Activated T-helper 17 cell treated with anti-CD3 and anti-CD28 coated beads, Interleukin-2, amount 50 U/mL, for 72 hours (primary cell): ENCODE data around the gene CMC4. TPM values are rescaled to one million over a fixed set of nuclear protein-coding genes. Genes with fewer than 3 reads are reported as not detected.

Experiments used
- ATAC-seq: fragments of 150-1000 bp; cut with Tn5 transposase; replicated peaks from 2 replicates; pipeline ENCODE4 v1.10.0; 2021; ENCODE audit warnings: mild to moderate bottlenecking, moderate library complexity
- H3K27ac Mint-ChIP-seq: one replicate; pipeline ENCODE4 v1.8.0; 2022; ENCODE audit warnings: mixed read lengths
- H3K27me3 Mint-ChIP-seq: one replicate; pipeline ENCODE4 v1.8.0; 2022; ENCODE audit warnings: mixed read lengths
- H3K36me3 Mint-ChIP-seq: one replicate; pipeline ENCODE4 v1.8.0; 2022; ENCODE audit warnings: low read depth, mild to moderate bottlenecking, mixed read lengths
- H3K4me1 Mint-ChIP-seq: one replicate; pipeline ENCODE4 v1.8.0; 2022; ENCODE audit warnings: mixed read lengths
- H3K4me3 Mint-ChIP-seq: one replicate; pipeline ENCODE4 v1.8.0; 2022; ENCODE audit warnings: mild to moderate bottlenecking, mixed read lengths
- H3K9me3 Mint-ChIP-seq: one replicate; pipeline ENCODE4 v1.8.0; 2022; ENCODE audit warnings: mixed read lengths
- total RNA-seq, 2 donors: library from RNA; stranded (reverse); gene quantifications; one replicate each; pipeline ENCODE4 v1.2.3, GENCODE V29; 2022

Gene CMC4, protein sequence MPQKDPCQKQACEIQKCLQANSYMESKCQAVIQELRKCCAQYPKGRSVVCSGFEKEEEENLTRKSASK
- total RNA-seq, result 1 to 10 TPM; 3.2 to 7.1 TPM

DNA sequence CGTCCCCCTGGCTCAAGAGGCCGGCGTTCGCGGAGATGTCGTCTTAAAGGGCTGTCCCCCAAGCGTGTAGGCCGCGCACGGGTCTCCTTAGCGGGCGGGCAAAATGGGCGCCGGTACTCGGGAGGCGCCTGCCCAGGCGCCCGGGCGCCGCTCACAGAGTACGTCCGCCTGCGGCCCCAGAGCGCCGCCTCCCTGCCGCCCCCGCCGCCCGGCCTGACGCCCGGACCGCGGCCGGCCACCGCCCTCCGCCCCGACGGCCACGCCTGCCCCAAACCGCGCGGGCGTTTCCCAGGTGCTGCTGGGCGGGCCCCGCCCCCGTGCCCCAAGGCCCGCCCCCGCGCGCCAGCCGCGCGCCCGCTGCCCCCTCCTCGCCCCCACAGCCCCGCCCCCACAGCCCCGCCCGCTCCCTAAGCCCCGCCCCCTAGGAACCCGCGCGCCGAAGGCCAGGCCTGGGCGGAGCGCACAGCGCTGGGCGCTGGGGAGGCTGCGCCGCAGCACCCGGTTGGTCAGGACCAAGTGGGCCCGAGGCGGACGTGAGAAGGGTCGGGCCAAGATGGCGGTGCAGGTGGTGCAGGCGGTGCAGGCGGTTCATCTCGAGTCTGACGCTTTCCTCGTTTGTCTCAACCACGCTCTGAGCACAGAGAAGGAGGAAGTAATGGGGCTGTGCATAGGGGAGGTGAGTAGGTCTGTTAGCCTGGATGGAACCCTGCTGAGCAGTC, at the start of gene CMC4, which contains the start of the genes BRCC3 and MTCP1:
Gene CMC4 (minus strand): TSS at position 162 of the 719 bp plus-strand sequence. CDS start 7,113 bp downstream, outside the sequence.
Gene BRCC3 (plus strand): TSS at position 534 of the 719 bp plus-strand sequence. CDS start 20 bp downstream, at position 554.
Gene MTCP1 (minus strand): TSS at position 162 of the 719 bp plus-strand sequence. CDS start 5,126 bp downstream, outside the sequence.
- H3K36me3 Mint-ChIP-seq, result peaks cover 40% of the 10 kb centered on the region
- ATAC-seq, result peak; percentile 95
- H3K4me1 Mint-ChIP-seq, result peaks cover 35% of the 10 kb centered on the region
- no peaks in the 10 kb centered on the region for H3K9me3 Mint-ChIP-seq
- H3K27me3 Mint-ChIP-seq, result no peaks in the 10 kb centered on the region
- H3K4me3 Mint-ChIP-seq, result peak within 1 kb of the TSS; percentile 91
- H3K27ac Mint-ChIP-seq, result peak within 1 kb of the TSS; percentile 87

DNA sequence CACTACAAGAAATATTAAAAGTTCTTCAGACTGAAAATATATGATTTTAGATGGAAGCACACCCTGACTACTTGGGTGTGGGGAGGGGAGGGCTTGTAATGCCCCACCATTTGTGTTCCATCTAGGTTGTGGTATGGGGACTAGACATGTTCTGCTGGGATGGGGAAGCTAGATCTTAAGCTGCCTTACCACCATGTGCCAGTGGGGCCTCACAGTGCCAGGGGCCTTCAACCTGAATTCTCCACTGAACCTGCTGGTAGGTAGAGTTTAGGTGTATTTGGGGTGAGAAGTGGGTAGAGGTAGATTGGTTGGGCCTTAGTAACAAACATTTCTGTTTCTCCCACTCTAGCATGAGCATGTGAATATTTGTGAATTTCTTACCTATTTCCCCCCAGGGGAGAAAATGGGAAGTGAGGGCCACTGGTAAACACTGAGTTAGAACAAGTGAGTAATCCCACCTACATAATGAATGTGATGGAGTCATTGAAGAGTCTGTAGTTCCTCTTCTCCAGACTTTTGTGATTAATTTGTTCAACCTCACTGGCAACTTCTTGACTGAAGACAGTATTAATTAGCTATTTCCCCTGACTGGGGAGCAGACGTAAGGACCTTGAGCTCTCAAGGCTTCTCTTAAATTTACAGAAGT, 44.4 kb upstream of the CMC4 start:
- Mint-ChIP-seq H3K4me3 (no peak overlapping the region), H3K27ac (no peak overlapping the region), H3K27me3 (no peaks in the 10 kb centered on the region), H3K9me3 (no peaks in the 10 kb centered on the region), H3K4me1 (no peaks in the 10 kb centered on the region), H3K36me3 (peaks cover 65% of the 10 kb centered on the region)
- ATAC-seq, result no peak

DNA sequence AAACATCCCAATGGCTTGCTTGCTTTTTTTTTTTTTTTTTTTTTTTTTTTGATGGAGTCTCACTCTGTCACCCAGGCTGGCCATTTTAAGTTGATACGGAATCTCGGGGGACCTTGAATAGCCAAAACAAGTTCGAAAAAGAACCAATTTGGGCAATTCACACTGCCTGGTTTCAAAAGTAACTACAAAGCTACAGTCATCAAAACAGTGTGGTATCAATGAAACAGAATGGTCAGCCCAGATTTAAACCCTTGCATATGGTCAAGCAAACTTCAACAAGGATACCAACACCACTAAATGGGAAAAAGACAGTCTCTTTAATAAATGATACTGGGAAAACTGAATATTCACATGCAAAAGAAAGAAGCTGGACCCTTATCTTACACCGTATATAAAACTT, 42.2 kb upstream of the CMC4 start:
- no peaks in the 10 kb centered on the region for H3K27me3 Mint-ChIP-seq
- H3K36me3 Mint-ChIP-seq, result peaks cover 60% of the 10 kb centered on the region
- no peak overlapping the region for H3K27ac Mint-ChIP-seq
- H3K4me3 Mint-ChIP-seq, result no peak overlapping the region
- ATAC-seq, result no peak
- H3K9me3 Mint-ChIP-seq, result no peaks in the 10 kb centered on the region
- peaks cover 8% of the 10 kb centered on the region for H3K4me1 Mint-ChIP-seq

DNA sequence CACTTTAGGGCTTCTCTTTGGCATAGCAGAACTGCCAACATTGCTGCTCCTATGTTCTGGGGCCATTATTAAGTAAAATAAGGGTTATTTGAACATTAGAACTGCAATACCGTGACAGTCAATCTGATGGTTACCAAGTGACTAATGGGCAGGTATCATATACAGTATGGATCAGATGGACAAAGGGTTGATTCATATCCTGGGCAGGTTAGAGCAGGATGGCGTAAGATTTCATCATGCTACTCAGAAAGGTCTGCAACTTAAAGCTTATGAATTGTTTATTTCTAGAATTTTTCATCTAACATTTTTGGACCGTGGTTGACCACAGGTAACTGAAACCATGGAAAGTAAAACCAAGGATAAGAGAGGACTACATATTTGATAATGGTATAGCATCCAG, 41.2 kb upstream of the CMC4 start:
- peaks cover 8% of the 10 kb centered on the region for H3K4me1 Mint-ChIP-seq
- ATAC-seq, result no peak
- H3K36me3 Mint-ChIP-seq, result peaks cover 66% of the 10 kb centered on the region
- no peaks in the 10 kb centered on the region for H3K9me3 Mint-ChIP-seq
- H3K4me3 Mint-ChIP-seq, result no peak overlapping the region
- no peak overlapping the region for H3K27ac Mint-ChIP-seq
- H3K27me3 Mint-ChIP-seq, result no peaks in the 10 kb centered on the region

DNA sequence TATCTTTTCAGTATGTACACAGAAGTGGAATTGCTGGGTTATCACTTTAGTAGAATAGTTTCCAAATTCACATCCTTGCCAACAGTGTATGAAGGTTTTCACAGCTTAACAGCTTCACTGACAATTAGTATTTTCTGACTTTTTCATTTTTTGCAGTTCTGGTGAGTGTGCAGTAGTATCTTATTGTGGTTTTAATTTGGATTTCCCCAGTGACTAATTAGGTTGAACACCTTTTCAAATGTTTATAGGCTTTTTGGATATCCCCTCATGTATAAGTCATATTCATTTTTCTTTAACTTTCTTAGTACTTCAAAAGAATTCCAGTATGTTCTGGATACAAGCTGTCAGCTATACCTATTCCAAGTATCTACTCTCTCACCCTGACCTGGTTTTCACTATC, 37.5 kb upstream of the CMC4 start:
- H3K27ac Mint-ChIP-seq, result peak overlapping the region; percentile 41
- ATAC-seq, result peak; percentile 92

DNA sequence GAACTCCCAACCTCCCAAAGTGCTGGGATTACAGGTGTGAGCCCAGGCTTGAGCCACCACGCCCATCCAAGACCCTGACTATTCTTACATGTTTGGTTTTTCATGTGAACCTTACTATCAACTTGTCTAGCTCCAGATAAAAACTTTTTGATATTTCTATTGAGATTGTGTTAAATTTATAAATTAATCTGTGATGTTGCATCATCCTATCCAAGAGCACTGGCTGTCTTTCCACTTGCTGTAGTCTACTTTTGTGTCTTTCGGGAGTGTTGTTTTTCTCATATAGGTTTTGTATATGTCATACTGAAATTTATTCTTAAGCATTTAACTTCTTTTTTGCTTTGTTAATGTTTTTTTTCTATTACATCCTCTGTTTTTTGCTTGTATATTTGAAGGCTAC, 35.0 kb upstream of the CMC4 start:
- Mint-ChIP-seq H3K4me1 (peaks cover 8% of the 10 kb centered on the region), H3K27me3 (no peaks in the 10 kb centered on the region), H3K4me3 (no peak overlapping the region), H3K9me3 (no peaks in the 10 kb centered on the region), H3K27ac (no peak overlapping the region), H3K36me3 (peaks cover 64% of the 10 kb centered on the region)
- ATAC-seq, result no peak

More for the DNA sequence above, 37.5 kb upstream of the CMC4 start:
- Mint-ChIP-seq H3K36me3 (peaks cover 64% of the 10 kb centered on the region), H3K9me3 (no peaks in the 10 kb centered on the region), H3K27me3 (no peaks in the 10 kb centered on the region), H3K4me1 (peaks cover 8% of the 10 kb centered on the region), H3K4me3 (peak overlapping the region; percentile 11)

DNA sequence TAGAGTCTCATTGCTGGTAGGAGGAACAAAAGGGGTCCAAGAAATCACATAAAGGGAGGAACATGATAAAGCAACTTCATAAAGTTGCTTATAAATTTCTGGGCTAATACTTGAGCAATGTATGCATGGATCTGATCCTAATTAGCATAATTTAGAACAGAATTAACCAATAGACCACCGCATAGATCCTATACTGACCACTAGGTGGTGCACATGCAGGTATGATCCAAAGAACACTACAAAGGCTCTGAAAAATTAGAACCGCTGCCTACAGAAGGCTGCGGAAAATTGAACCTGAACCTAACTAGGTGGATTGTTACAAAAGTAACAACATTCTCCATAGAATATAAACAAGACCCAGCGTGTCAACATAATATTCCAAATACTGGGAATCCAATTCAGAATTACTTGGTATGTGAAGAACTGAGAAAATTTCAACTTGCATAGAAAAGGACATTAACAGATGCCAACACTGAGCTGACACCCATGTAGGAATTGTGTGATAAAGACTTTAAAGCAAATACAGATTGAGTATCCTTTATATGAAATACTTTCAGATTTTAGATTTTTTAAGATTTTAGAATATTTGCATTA, 23.6 kb upstream of the CMC4 start:
- Mint-ChIP-seq H3K27ac (no peak overlapping the region), H3K9me3 (no peaks in the 10 kb centered on the region), H3K36me3 (peaks cover 69% of the 10 kb centered on the region), H3K4me3 (no peak overlapping the region), H3K27me3 (no peaks in the 10 kb centered on the region), H3K4me1 (no peaks in the 10 kb centered on the region)
- peak; percentile 60 for ATAC-seq

DNA sequence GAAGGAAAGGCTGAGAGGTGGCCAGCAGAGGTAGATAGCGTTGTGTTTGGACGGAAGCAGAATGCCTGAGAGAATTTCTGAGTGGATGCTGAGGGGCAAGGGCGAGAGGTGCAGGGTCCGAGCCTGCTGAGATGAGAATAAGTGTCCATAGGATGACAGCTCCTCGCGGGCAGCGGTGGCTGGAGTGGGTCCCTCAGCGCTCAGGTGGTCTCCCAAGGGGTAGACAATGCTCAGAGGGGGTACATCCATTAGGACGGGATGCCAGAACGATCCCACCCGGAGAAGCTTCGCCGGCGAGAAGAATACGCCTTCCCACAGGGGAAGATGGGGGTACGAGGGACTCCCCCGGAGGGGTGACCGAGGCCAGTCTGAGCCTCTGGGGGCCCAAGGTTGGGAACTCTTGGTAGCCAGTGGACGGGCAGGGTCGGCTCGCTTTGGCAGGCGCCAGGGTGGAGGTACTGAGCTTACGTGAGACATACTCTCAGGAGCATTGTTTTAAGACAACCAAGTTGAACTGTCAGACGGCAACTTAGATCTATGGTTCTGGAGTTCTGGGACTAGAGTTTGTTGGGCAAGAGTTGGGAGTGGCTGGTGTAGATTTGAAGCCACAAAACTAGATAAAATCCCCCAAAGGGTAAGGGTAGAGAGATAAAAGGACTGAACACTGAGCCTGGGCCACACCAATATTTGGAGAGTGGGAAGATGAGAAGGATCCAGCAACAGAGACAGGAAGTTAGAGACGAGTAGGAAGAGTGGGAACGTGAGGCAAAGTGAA, 16.2 kb upstream of the CMC4 start:
- ATAC-seq, result no peak
- Mint-ChIP-seq H3K9me3 (no peaks in the 10 kb centered on the region), H3K4me1 (no peaks in the 10 kb centered on the region), H3K4me3 (no peak overlapping the region), H3K27ac (no peak overlapping the region), H3K27me3 (no peaks in the 10 kb centered on the region), H3K36me3 (peaks cover 55% of the 10 kb centered on the region)

DNA sequence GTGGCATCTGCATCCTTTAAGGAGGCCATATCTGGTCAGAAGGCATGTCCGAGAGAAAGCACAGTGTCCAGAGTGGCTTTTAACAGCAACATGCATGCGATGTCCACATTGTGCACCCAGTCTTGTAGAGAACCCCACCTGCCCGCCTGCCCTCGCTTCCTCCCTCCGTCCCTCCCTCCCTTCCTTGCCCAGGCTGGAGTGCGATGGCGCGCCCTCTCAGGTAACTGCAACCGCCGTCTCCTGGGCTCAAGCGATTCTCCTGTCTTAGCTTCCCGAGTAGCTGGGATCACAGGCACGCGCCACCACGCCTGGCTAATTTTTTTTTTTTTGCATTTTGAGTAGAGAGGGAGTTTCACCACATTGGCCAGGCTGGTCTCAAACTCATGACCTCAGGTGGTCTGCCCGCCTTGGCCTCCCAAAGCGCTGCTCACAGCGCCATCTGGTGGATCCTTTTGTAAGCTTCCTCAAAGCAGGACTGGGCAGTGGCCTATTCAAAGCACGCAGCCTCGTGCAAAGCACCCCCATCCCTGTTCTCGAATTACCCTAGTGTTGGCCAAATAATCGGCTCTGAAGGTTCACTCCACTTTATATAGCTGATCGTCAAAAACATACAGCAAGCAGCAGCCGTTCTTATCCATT, 15.4 kb upstream of the CMC4 start:
- H3K36me3 Mint-ChIP-seq, result peaks cover 57% of the 10 kb centered on the region
- ATAC-seq, result peak; percentile 37
- H3K9me3 Mint-ChIP-seq, result no peaks in the 10 kb centered on the region
- no peaks in the 10 kb centered on the region for H3K27me3 Mint-ChIP-seq
- no peak overlapping the region for H3K4me3 Mint-ChIP-seq
- H3K4me1 Mint-ChIP-seq, result no peaks in the 10 kb centered on the region
- H3K27ac Mint-ChIP-seq, result no peak overlapping the region

DNA sequence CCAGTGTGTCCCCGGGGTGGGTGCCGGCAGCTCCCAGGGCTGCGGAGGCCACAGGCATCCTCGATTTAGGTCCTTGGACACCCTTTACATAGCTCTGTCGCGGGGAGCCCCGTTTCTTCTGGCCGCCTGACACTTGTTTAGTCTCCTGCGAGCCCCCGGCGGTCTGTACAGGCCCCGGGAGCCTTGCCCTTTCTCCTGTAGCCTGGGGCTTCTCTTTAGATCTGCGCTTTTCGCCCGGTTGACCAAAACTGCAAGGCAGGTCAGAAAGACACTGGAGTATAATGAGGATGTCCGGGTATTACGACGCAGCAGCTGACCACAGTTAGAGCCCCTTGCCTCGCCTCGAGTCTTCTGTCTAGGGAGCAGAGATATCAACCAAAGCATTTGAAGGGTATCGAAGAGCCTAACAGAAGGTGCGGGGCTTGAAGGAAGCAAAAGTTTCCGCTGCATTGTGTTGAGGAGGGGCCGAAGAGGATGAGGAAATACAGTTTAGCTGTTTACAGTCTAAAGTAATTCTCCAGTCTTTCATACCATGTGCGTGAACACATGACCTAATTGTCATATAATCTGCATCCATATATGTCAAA, 851 bp upstream of the CMC4 start:
- Mint-ChIP-seq H3K27ac (peak overlapping the region; percentile 87), H3K4me1 (peaks cover 35% of the 10 kb centered on the region), H3K9me3 (no peaks in the 10 kb centered on the region), H3K27me3 (no peaks in the 10 kb centered on the region), H3K4me3 (peak overlapping the region; percentile 91), H3K36me3 (peaks cover 47% of the 10 kb centered on the region)
- no peak for ATAC-seq

DNA sequence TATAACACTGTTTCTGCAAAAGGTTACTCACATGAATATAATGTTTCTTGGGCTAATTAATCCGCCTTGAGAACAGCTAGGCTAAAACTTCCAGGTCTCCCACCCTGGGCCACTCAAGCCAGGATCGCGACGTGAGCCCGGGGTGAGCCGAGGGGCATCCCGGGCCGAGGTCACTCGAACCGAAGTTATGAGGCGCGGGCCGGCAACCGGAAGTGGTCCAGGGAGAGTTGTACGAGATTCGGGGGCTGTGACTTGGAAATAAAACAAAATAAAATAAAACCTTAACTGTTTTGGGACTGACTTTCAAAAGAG, 317 bp downstream of the CMC4 start:
- peak; percentile 9 for ATAC-seq
- peaks cover 35% of the 10 kb centered on the region for H3K36me3 Mint-ChIP-seq
- H3K27ac Mint-ChIP-seq, result peak overlapping the region; percentile 82
- no peaks in the 10 kb centered on the region for H3K27me3 Mint-ChIP-seq
- no peaks in the 10 kb centered on the region for H3K9me3 Mint-ChIP-seq
- H3K4me1 Mint-ChIP-seq, result peaks cover 33% of the 10 kb centered on the region
- peak overlapping the region; percentile 91 for H3K4me3 Mint-ChIP-seq

DNA sequence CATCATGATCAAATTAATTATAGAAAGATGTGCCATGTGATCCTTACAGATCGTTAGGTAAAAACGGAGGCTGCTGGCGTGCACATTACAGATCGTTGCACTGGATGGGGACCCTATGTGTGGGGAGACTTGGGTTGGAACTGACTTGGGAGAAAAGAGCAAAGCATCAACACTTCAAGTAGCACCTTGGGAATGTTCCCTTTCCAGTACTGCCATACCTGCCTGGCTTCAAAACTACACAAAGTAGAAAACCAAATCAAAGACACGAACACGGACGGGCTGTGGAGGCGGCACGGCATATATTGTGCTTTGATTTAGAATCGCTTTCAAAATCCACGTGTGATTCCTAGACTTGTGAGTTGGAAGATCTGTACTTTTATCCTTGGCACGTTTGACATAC, 898 bp downstream of the CMC4 start:
- H3K27me3 Mint-ChIP-seq, result no peaks in the 10 kb centered on the region

DNA sequence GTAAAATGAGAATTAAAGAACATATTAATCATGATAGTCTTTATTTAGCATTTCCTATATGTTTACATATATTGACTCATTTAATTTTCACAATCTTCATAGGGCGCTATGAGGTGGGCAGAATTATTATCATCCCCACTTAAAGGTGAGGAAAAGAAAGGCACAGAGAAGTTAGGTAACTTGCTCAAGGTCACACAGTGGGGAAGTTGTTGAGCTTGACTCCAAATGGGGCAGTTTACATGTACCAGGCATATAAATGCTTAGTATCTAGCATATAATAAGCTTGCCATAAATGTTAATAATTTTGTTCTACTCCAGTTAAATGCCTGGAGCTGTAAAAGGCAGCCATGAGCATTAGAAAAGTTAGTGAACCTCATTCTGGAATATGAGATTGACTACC, 1.5 kb downstream of the CMC4 start:
- Mint-ChIP-seq H3K4me1 (peaks cover 26% of the 10 kb centered on the region), H3K9me3 (no peaks in the 10 kb centered on the region), H3K27ac (peak overlapping the region; percentile 82), H3K27me3 (no peaks in the 10 kb centered on the region), H3K4me3 (peak overlapping the region; percentile 91), H3K36me3 (peaks cover 25% of the 10 kb centered on the region)
- no peak for ATAC-seq

More for the DNA sequence above, 898 bp downstream of the CMC4 start:
- Mint-ChIP-seq H3K4me3 (peak overlapping the region; percentile 91), H3K27ac (peak overlapping the region; percentile 82), H3K36me3 (peaks cover 29% of the 10 kb centered on the region), H3K4me1 (peaks cover 28% of the 10 kb centered on the region), H3K9me3 (no peaks in the 10 kb centered on the region)
- no peak for ATAC-seq
